OCI-LY1 (cell line): ENCODE results near the gene ZIC4.
A peak's percentile ranks its signal among the peaks of the same experiment; 100 is the strongest.

ENCODE experiments used
- CTCF ChIP-seq: fragments of 200-600 bp; sonication (generic), shearing (Covaris generic); IDR thresholded peaks from 2 replicates; pipeline ENCODE4 v1.5.1; 2017; ENCODE audit warnings: mild to moderate bottlenecking, antibody characterized with exemption, low read length, moderate library complexity, mixed read lengths
- EZH2 ChIP-seq: fragments of 200-600 bp; sonication (generic), shearing (Covaris generic); IDR thresholded peaks from 2 replicates; pipeline ENCODE4 v1.8.0; 2017; ENCODE audit warnings: borderline replicate concordance, mixed run types, mild to moderate bottlenecking, antibody characterized with exemption, low read length, moderate library complexity, mixed read lengths

GRCh38 chr3:147384210-147385058, 21.9 kb downstream of the ZIC4 start:
- TF ChIP-seq CTCF (peak; percentile 66), EZH2 (no peak)
